GM12878 (cell line): ENCODE measurements around the gene LIPE.
"Not testable (repeated sequence)": the region's sequence is repeated elsewhere in the genome, so short reads cannot be mapped to it uniquely, and the experiment has no call there.

Source experiments
- BMI1 ChIP-seq: fragments of 450-650 bp; IDR thresholded peaks from 2 replicates; pipeline ENCODE4 v1.6.1; 2016; ENCODE audit warnings: mild to moderate bottlenecking, moderate library complexity, borderline replicate concordance
- FOXM1 ChIP-seq: IDR thresholded peaks from 2 replicates; pipeline ENCODE4 v1.6.1; 2012; ENCODE audit warnings: low read depth, mild to moderate bottlenecking, inconsistent platforms, low read length, moderate library complexity
- LARP7 ChIP-seq: fragments of 450-650 bp; IDR thresholded peaks from 2 replicates; pipeline ENCODE4 v1.6.1; 2017; ENCODE audit warnings: mild to moderate bottlenecking

DNA sequence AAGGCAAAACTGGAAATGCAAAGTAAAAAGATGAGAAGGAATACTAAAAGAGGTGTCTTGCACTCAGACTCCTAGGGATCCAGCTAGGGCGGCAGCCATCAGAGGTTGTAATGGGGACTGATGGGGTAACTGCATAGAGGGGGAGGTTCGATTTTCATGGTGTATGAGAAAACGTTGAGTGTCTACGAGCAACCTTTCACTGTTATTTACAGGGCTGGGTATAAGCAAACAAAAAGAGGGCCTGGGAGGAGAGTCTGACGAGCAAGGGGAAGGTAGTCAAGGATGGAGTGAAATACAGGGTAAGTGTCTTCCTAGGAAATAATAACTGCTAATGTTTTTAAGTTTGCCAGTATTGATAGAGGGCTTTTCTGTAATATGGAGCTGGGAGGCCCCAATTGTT lies 21.1 kb upstream of the LIPE start:
- TF ChIP-seq LARP7, BMI1, FOXM1: not testable (repeated sequence)
